ENCODE measurements around the gene KTN1.

KTN1 gene

GRCh38 chr14:55614304-55614703 lies 34.3 kb downstream of the KTN1 start:
- H3K27me3 ChIP-seq (ENCODE audit: low read length), result no peaks in the 10 kb centered on the region
- no peaks in the 10 kb centered on the region for H3K9me2 ChIP-seq (replicated peaks; ENCODE audit: insufficient read depth, low read length)
- H3K79me2 ChIP-seq (ENCODE audit: insufficient read depth, low read length), result peaks cover 49% of the 10 kb centered on the region
- 0 out of 2 replicates have a peak, but pooled peaks cover 4% of the 10 kb centered on the region for H4K20me1 ChIP-seq (ENCODE audit: low read depth, low read length)
- peaks cover 5% of the 10 kb centered on the region for H3K9me3 ChIP-seq (ENCODE audit: insufficient read depth, low read length)
- H3K4me3 ChIP-seq (ENCODE audit: insufficient read depth, low read length, poor library complexity, severe bottlenecking), result no peak overlapping the region
- H3K36me3 ChIP-seq (ENCODE audit: low read length), result peaks cover 45% of the 10 kb centered on the region
- H3K27ac ChIP-seq (ENCODE audit: low read depth, low read length), result no peak overlapping the region
- no peaks in the 10 kb centered on the region for H3F3A ChIP-seq (ENCODE audit: insufficient read depth)
- H2AFZ ChIP-seq (ENCODE audit: low read depth, low read length, severe bottlenecking), result no peak overlapping the region
- no peak overlapping the region for H3K9ac ChIP-seq (ENCODE audit: low read length)
- no peak overlapping the region for H3K4me2 ChIP-seq (ENCODE audit: low read depth, low read length, poor library complexity, severe bottlenecking)
- TF ChIP-seq CTCF (IDR thresholded peaks at IDR 0.05; ENCODE audit: insufficient read depth, low read length, poor library complexity, severe bottlenecking), result no peak
- no peak for TF ChIP-seq EZH2phosphoT487 (conservative IDR thresholded peaks at IDR 0.05; ENCODE audit: low read length)

- H3K9me3 ChIP-seq (ENCODE audit: insufficient read depth, low read length), result peaks cover 10% of the 10 kb centered on the region; the same call in 1 of the 2 replicates
- H3K27me3 ChIP-seq (ENCODE audit: low read length), result no peaks in the 10 kb centered on the region
- H3K4me2 ChIP-seq (ENCODE audit: low read depth, low read length, poor library complexity, severe bottlenecking), result no peak overlapping the region
- no peak for TF ChIP-seq EZH2phosphoT487 (conservative IDR thresholded peaks at IDR 0.05; ENCODE audit: low read length)
- TF ChIP-seq CTCF (IDR thresholded peaks at IDR 0.05; ENCODE audit: insufficient read depth, low read length, poor library complexity, severe bottlenecking), result no peak
- no peaks in the 10 kb centered on the region for H3F3A ChIP-seq (ENCODE audit: insufficient read depth)
- peaks cover 59% of the 10 kb centered on the region for H3K36me3 ChIP-seq (ENCODE audit: low read length)
- H3K9ac ChIP-seq (ENCODE audit: low read length), result no peak overlapping the region
- H3K9me2 ChIP-seq (replicated peaks; ENCODE audit: insufficient read depth, low read length), result no peaks in the 10 kb centered on the region
- H3K79me2 ChIP-seq (ENCODE audit: insufficient read depth, low read length), result peaks cover 4% of the 10 kb centered on the region; the same call in 1 of the 2 replicates
- no peak overlapping the region for H3K27ac ChIP-seq (ENCODE audit: low read depth, low read length)
- H3K4me3 ChIP-seq (ENCODE audit: insufficient read depth, low read length, poor library complexity, severe bottlenecking), result no peak overlapping the region
- no peak overlapping the region for H2AFZ ChIP-seq (ENCODE audit: low read depth, low read length, severe bottlenecking)
- no peaks in the 10 kb centered on the region for H4K20me1 ChIP-seq (ENCODE audit: low read depth, low read length)
These were observed 40.3 kb downstream of the KTN1 start for GRCh38 chr14:55620277-55620676.

GRCh38 chr14:55620981-55621380 lies 41.0 kb downstream of the KTN1 start:
- no peak overlapping the region for H3K9ac ChIP-seq (ENCODE audit: low read length)
- no peaks in the 10 kb centered on the region for H3F3A ChIP-seq (ENCODE audit: insufficient read depth)
- H3K4me2 ChIP-seq (ENCODE audit: low read depth, low read length, poor library complexity, severe bottlenecking), result no peak overlapping the region
- H3K9me2 ChIP-seq (replicated peaks; ENCODE audit: insufficient read depth, low read length), result no peaks in the 10 kb centered on the region
- TF ChIP-seq EZH2phosphoT487 (conservative IDR thresholded peaks at IDR 0.05; ENCODE audit: low read length) (no peak), CTCF (IDR thresholded peaks at IDR 0.05; ENCODE audit: insufficient read depth, low read length, poor library complexity, severe bottlenecking) (no peak)
- peaks cover 1% of the 10 kb centered on the region; the same call in 1 of the 2 replicates for H3K79me2 ChIP-seq (ENCODE audit: insufficient read depth, low read length)
- H2AFZ ChIP-seq (ENCODE audit: low read depth, low read length, severe bottlenecking), result no peak overlapping the region
- no peak overlapping the region for H3K4me3 ChIP-seq (ENCODE audit: insufficient read depth, low read length, poor library complexity, severe bottlenecking)
- H3K27ac ChIP-seq (ENCODE audit: low read depth, low read length), result no peak overlapping the region
- H3K9me3 ChIP-seq (ENCODE audit: insufficient read depth, low read length), result peaks cover 10% of the 10 kb centered on the region; the same call in 1 of the 2 replicates
- no peaks in the 10 kb centered on the region for H4K20me1 ChIP-seq (ENCODE audit: low read depth, low read length)
- H3K27me3 ChIP-seq (ENCODE audit: low read length), result no peaks in the 10 kb centered on the region
- peaks cover 60% of the 10 kb centered on the region for H3K36me3 ChIP-seq (ENCODE audit: low read length)
